Dedifferentiated amniotic fluid mesenchymal stem cell (primary cell): Measurements from ENCODE around the gene NAGA.

ENCODE experiments used
- DNase-seq: peaks from one replicate; pipeline ENCODE4 v3.0.0-alpha.2; 2016; ENCODE audit errors: extremely low spot score

The NAGA gene

DNA sequence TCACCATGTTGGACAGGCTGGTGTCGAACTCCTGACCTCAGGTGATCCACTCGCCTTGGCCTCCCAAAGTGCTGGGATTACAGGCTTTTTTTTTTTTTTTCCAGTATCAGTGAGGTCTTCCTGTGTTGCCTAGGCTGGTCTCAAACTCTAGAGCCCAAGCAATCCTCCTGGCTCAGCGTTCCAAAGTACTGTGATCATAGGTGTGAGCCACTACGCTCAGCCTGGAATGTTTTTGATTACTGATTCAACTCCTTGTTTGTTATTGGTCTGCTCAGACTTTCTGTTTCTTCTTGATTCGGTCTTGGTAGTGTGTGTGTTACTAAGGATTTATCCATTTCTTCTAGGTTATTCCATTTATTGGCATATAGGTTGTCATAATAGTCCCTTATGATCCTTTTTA lies 31.3 kb downstream of the NAGA start:
- no peak for DNase-seq

DNA sequence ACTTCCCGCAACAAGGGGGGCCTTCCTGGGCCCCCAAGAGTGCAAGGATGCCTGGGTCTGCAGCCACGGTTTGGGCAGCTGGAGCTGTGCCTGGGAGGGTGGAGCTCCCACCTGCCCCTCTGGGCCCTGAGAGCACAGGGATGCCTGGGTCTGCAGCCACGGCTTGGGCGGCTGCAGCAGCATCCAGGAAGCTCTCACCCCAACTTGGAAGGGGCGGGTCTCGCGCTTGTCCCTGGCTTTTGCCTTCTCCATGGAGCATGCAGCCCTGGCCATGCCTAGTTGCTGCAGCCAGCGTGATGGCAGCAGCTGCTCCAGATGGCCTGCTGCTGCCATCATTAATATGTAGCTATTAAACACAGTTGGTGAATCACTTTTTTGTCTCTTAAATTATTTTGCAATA lies 35.4 kb downstream of the NAGA start:
- no peak for DNase-seq

DNA sequence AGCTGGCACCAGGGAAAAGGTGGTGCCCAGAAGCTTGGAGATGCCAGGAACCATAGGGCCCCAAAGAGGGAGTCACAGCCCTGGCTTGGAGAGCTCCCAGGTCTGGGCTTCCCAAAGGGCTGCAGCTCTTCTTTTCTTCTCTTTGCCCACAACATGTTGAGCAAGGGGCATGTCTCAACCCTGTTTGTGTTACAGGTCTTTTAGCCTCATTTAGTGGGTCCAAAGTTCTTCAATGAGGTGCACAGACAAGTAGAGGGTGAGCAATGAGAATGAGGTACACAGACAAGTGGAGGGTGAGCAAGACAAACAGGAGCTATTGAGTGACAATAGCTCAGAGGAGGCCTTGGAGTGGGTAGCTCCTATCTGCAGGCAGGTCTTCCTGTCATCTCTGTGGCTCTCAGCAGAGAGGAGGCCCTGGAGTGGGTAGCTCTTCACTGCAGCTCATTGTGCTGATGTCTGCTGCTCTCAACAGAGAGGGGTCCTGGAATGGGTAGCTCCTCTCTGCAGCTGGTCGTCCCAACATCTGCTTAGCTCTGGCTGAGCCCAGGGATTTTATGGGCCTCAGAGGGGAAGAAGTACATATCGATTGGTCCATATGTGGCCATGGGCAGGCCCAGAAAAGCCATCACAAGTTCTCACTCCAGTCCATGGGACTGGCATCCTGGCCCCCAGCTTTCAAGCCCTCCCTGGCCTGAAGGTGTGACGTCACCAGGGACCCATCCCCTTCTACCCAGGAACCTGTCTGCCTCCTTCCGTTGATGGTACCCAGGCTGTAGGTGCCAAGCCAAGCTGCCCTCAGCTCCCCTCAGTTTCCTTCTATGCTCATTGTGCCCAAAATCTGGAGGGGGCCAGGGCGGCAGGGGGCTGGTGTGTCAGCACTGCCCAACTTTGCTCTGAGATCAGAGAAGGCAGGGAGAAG lies 37.1 kb downstream of the NAGA start:
- no peak for DNase-seq

DNA sequence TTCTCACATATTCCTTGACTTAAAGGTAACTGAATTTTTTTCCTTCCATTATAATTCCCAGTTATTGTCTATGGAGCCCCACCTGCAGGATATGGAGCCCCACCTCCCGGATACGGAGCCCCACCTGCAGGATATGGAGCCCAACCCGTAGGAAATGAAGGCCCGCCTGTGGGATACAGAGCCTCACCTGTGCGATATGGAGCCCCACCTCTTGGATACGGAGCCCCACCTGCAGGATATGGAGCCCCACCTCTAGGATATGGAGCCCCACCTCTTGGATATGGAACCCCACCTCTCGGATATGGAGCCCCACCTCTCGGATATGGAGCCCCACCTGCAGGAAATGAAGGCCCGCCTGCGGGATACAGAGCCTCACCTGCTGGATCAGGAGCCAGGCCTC lies 43.9 kb downstream of the NAGA start:
- DNase-seq = no peak

DNA sequence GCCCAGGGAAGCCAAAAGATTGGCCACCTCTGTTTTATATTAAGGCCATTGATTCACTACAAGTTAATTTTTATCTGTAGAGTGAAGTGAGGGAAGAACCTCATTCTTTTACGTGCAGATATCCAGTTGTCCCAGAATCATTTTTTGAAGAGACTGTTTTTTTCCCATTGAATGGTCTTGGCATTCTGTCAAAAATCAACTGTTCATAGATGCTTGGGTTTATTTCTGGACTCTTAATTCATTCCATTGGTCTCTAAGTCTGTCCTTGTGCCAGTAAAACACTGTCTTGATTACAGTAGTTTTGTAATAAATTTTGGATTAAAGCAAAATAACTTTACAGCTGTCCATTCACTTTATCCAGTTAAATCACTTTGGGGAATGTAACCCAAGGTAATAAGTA lies 45.2 kb downstream of the NAGA start:
- no peak for DNase-seq

DNA sequence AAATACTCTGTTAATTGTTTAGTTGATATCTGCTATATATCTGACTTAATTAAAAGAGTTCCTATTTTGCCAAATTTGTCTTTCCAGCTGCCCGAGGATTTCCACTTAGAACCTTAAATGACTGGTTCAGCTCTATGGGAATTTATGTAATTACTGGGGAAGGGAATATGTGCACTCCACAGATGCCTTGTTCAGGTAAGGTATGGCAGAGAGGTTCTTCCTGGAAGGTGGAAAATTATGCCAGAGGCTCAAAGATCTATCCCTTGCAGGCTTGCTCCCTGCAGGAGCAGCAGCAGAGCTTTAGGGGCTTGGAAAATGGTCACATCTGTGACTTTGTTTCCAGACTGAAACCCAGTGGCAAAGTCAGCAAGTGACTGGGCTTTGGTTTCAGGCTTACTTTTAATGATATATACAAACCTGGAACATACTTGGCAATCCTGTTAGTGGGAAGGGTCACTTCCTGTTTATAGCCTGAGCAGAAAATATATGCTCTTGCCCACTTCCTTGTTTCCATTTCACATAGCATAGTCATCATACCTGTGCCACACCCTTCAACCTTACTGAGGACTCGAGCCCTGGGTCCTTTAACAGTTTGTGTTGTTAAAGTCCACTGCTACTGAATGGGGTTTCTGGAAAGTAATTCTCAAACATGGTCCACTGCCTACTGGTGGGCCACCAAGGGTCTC lies 48.3 kb downstream of the NAGA start:
- no peak for DNase-seq

DNA sequence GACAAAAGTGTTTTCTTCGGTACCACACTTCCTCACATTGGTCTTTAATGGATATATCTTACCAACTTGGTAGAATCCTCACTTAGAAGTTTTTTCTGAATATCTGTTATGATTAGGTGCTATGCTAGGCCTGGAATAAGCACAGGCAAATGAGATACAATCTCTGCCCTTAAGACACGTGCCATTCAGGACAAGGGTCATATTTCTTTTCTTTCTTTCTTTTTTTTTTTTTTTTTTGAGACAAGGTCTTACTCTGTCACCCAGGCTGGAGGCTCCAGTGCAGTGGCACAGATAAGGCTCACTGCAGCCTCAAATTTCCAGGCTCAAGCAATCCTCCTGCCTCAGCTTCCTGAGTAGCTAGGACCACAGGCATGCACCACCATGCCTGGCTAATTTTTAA lies 49.0 kb downstream of the NAGA start:
- no peak for DNase-seq

DNA sequence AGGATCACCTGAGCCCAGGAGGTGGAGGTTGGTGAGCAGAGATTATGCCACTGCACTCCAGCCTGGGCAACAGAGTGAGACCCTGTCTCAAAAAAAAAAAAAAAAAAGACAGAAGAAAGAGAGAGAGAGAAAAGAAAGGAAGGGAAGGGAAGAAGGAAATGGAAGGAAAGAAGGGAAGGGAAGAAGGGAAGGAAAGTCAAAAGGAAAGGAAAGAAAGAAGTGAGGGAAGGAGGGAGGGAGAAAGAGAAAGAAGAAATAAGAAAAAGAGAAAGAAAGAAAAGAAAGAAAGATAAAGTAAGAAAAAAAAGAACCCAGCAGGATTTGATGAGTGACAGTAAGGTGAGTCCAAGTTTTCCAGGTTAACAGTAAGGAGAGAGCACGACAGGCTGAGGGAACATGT lies 52.4 kb downstream of the NAGA start:
- DNase-seq = no peak

DNA sequence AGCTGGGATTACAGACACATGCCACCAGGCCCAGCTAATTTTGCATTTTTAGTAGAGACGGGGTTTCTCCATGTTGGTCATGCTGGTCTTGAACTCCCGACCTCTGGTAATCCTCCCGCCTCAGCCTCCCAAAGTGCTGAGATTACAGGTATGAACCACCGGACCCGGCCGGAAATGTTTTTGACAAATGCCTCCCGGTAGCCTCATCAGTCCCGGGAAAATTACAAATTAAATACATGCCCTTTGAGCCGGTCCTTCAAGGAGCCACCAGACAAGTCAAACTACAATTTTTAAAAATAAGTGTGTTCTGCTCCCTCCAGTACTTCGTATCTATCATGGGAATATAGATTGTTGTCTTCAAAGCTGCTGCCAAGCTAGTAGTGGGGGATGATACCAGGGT lies 54.5 kb downstream of the NAGA start:
- no peak for DNase-seq

DNA sequence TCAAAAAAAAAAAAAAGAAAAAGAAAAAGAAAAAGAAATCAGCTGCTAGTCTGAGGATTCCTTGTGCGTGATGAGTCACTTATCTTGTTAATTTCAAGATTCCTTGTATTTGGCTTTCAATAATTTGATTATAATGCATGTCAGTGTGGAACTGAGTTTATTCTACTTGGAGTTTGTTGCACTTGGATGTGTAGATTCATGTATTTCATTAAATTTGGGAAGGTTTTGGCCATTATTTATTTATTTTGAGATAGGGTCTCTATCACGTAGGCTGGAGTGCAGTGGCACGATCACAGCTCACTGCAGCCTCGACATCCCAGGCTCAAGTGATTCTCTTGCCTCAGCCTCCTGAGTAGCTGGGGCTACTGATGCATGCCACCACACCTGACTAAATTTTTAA lies 57.2 kb downstream of the NAGA start:
- DNase-seq = no peak

DNA sequence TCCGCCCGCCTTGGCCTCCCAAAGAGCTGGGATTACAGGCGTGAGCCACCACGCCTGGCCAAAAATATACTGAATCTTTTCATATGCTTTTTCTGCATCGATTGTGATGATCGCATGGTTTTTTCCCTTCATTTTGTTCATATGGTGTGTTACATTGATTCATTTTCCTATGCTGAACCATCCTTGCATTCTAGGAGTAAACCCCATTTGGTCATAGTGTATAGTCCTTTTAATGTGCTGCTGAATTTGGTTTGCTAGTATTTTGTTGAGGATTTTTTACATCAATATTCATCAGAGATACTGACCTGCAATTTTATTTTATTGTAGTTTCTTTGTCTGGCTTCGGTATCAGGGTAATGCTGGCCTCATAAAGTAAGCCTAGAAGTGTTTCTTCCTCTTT lies 59.8 kb downstream of the NAGA start:
- no peak for DNase-seq
